WTC11 (cell line): Measurements from ENCODE around the gene PSMD6. TPM values are rescaled to one million over a fixed set of nuclear protein-coding genes. Genes with fewer than 3 reads are reported as not detected.

Experiments
- ATAC-seq: fragments of 200-7000 bp; cut with Tn5 transposase; 2 replicates; pipeline ENCODE4 v1.10.0; 2021; ENCODE audit warnings: mild to moderate bottlenecking, moderate library complexity
- CTCF ChIA-PET: fragments of 300-600 bp; sonication (Branson Sonifier 250); formaldehyde crosslinking; loops from one replicate; lab custom pipeline; 2021; ENCODE audit warnings: antibody characterized with exemption; lab: Charles Lee
- POLR2A ChIA-PET: fragments of 350-600 bp; sonication (Branson Sonifier 250); formaldehyde crosslinking; loops from one replicate; lab custom pipeline; 2021; ENCODE audit warnings: antibody characterized with exemption; lab: Charles Lee
- DNase-seq: peaks from one replicate; pipeline ENCODE4 v3.0.0; 2021; ENCODE audit warnings: low spot score
- H3K27ac Mint-ChIP-seq: 2 replicates; pipeline ENCODE4 v1.8.0; 2021; ENCODE audit warnings: mixed read lengths
- H3K27me3 Mint-ChIP-seq: 2 replicates; pipeline ENCODE4 v1.8.0; 2021; ENCODE audit warnings: low read depth, mild to moderate bottlenecking, moderate library complexity, mixed read lengths
- H3K36me3 Mint-ChIP-seq: 2 replicates; pipeline ENCODE4 v1.8.0; 2021; ENCODE audit warnings: mixed read lengths
- H3K4me1 Mint-ChIP-seq: 2 replicates; pipeline ENCODE4 v1.8.0; 2022; ENCODE audit warnings: mixed read lengths
- H3K4me3 Mint-ChIP-seq: 2 replicates; pipeline ENCODE4 v1.8.0; 2021; ENCODE audit warnings: mild to moderate bottlenecking, moderate library complexity, mixed read lengths
- H3K9me3 Mint-ChIP-seq: 2 replicates; pipeline ENCODE4 v1.8.0; 2021; ENCODE audit warnings: mixed read lengths
- ATF1 ChIP-seq: sonication (generic); formaldehyde crosslinking; IDR thresholded peaks from 2 replicates; pipeline ENCODE4 v1.8.1; 2023; ENCODE audit warnings: mild to moderate bottlenecking, moderate library complexity, missing genetic modification reagents
- FOXJ3 ChIP-seq: sonication (generic); formaldehyde crosslinking; IDR thresholded peaks from 2 replicates; pipeline ENCODE4 v1.9.0; 2021; ENCODE audit warnings: missing genetic modification reagents, mild to moderate bottlenecking, borderline replicate concordance
- FOXK1 ChIP-seq: sonication (generic); formaldehyde crosslinking; IDR thresholded peaks from 2 replicates; pipeline ENCODE4 v1.8.0; 2022; ENCODE audit warnings: mild to moderate bottlenecking, moderate library complexity, missing genetic modification reagents
- GRHL2 ChIP-seq: fragments of 250-450 bp; sonication (Bioruptor Pico); IDR thresholded peaks from 2 replicates; pipeline ENCODE4 v1.8.0; 2022; ENCODE audit warnings: mild to moderate bottlenecking, moderate library complexity; ENCODE audit not compliant: insufficient replicate concordance, severe bottlenecking
- JAZF1 ChIP-seq: fragments of 250-450 bp; sonication (Bioruptor Pico); IDR thresholded peaks from 2 replicates; pipeline ENCODE4 v1.9.0; 2021; ENCODE audit warnings: moderate library complexity, mild to moderate bottlenecking, inconsistent platforms
- OVOL2 ChIP-seq: fragments of 250-450 bp; sonication (Bioruptor Pico); IDR thresholded peaks from 2 replicates; pipeline ENCODE4 v1.9.0; 2021; ENCODE audit warnings: mild to moderate bottlenecking, borderline replicate concordance
- total RNA-seq: library from RNA; stranded (reverse); gene quantifications from 3 replicates; pipeline ENCODE4 v1.2.3, GENCODE V29; 2021
- TF ChIP-seq, protein P1 (sequence below): fragments of 250-450 bp; sonication (Bioruptor Pico); IDR thresholded peaks from 2 replicates; pipeline ENCODE4 v1.8.0; 2021; ENCODE audit warnings: mild to moderate bottlenecking
- TF ChIP-seq, protein P2 (sequence below): fragments of 250-450 bp; sonication (Bioruptor Pico); IDR thresholded peaks from 2 replicates; pipeline ENCODE4 v1.9.0; 2021; ENCODE audit warnings: mild to moderate bottlenecking
- TF ChIP-seq, protein P3 (sequence below): sonication (generic); formaldehyde crosslinking; IDR thresholded peaks from 2 replicates; pipeline ENCODE4 v1.8.0; 2023; ENCODE audit warnings: missing genetic modification reagents, mild to moderate bottlenecking, borderline replicate concordance
- TF ChIP-seq, protein P4 (sequence below): sonication (generic); formaldehyde crosslinking; IDR thresholded peaks from 2 replicates; pipeline ENCODE4 v1.8.0; 2023; ENCODE audit warnings: missing genetic modification reagents
- TF ChIP-seq, protein P5 (sequence below): sonication (generic); formaldehyde crosslinking; IDR thresholded peaks from 2 replicates; pipeline ENCODE4 v1.8.1; 2023; ENCODE audit warnings: mild to moderate bottlenecking, missing genetic modification reagents, borderline replicate concordance

The PSMD6 gene
- total RNA-seq, 1 experiment from 2014 or later, result 105 TPM

DNA sequence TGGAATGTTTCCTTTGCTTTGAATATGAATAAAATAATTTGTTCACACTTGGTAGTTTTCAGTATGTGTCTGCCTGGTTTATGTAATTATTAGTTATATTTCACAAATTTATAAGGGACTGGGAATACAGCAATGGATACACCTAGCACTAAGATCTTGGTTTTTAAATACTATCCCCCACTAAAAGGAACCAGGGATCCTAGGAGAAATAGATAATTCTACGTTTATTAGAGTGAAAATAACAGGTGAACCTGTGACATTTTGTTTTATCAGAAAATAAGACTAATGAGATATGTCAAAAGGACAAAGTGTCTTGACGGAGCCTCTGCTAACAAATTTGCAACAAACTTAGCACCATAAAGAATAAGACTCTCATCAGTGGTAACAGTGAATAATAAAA, 3.4 kb downstream of the PSMD6 start (continued):
- TF ChIP-seq ATF1 (CRISPR knock-in tag), result no peak
- TF ChIP-seq, protein P1, sequence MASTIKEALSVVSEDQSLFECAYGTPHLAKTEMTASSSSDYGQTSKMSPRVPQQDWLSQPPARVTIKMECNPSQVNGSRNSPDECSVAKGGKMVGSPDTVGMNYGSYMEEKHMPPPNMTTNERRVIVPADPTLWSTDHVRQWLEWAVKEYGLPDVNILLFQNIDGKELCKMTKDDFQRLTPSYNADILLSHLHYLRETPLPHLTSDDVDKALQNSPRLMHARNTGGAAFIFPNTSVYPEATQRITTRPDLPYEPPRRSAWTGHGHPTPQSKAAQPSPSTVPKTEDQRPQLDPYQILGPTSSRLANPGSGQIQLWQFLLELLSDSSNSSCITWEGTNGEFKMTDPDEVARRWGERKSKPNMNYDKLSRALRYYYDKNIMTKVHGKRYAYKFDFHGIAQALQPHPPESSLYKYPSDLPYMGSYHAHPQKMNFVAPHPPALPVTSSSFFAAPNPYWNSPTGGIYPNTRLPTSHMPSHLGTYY (CRISPR knock-in tag), result no peak
- TF ChIP-seq, protein P2, sequence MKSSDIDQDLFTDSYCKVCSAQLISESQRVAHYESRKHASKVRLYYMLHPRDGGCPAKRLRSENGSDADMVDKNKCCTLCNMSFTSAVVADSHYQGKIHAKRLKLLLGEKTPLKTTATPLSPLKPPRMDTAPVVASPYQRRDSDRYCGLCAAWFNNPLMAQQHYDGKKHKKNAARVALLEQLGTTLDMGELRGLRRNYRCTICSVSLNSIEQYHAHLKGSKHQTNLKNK (CRISPR knock-in tag), result no peak
- no peak for TF ChIP-seq FOXJ3 (CRISPR knock-in tag)
- TF ChIP-seq, protein P3, sequence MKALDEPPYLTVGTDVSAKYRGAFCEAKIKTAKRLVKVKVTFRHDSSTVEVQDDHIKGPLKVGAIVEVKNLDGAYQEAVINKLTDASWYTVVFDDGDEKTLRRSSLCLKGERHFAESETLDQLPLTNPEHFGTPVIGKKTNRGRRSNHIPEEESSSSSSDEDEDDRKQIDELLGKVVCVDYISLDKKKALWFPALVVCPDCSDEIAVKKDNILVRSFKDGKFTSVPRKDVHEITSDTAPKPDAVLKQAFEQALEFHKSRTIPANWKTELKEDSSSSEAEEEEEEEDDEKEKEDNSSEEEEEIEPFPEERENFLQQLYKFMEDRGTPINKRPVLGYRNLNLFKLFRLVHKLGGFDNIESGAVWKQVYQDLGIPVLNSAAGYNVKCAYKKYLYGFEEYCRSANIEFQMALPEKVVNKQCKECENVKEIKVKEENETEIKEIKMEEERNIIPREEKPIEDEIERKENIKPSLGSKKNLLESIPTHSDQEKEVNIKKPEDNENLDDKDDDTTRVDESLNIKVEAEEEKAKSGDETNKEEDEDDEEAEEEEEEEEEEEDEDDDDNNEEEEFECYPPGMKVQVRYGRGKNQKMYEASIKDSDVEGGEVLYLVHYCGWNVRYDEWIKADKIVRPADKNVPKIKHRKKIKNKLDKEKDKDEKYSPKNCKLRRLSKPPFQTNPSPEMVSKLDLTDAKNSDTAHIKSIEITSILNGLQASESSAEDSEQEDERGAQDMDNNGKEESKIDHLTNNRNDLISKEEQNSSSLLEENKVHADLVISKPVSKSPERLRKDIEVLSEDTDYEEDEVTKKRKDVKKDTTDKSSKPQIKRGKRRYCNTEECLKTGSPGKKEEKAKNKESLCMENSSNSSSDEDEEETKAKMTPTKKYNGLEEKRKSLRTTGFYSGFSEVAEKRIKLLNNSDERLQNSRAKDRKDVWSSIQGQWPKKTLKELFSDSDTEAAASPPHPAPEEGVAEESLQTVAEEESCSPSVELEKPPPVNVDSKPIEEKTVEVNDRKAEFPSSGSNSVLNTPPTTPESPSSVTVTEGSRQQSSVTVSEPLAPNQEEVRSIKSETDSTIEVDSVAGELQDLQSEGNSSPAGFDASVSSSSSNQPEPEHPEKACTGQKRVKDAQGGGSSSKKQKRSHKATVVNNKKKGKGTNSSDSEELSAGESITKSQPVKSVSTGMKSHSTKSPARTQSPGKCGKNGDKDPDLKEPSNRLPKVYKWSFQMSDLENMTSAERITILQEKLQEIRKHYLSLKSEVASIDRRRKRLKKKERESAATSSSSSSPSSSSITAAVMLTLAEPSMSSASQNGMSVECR (CRISPR knock-in tag), result no peak
- TF ChIP-seq JAZF1 (CRISPR knock-in tag), result no peak
- TF ChIP-seq OVOL2 (CRISPR knock-in tag), result no peak
- TF ChIP-seq, protein P4, sequence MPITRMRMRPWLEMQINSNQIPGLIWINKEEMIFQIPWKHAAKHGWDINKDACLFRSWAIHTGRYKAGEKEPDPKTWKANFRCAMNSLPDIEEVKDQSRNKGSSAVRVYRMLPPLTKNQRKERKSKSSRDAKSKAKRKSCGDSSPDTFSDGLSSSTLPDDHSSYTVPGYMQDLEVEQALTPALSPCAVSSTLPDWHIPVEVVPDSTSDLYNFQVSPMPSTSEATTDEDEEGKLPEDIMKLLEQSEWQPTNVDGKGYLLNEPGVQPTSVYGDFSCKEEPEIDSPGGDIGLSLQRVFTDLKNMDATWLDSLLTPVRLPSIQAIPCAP (CRISPR knock-in tag), result no peak
- no peak for TF ChIP-seq GRHL2 (CRISPR knock-in tag)
- no peak for TF ChIP-seq FOXK1 (CRISPR knock-in tag)

DNA sequence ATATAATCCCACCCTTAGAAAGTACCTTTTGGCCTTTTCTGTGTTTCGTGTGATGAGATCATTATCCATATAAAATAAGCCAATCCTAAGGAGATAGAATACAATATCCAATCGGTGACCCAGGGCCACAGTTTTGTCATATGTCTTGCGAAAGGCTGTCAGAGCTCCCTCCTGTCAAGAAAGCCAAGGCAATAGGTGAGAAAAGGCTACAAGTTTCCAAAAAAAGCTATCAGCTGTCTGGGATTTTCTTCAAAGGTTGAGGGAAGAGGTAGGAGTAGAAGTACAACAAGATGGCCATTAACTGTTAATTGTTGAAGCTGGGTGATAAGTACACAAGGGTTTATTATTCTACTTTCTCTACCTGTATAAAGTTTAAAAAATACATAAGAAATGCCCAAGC, 4.0 kb downstream of the PSMD6 start:
- H3K36me3 Mint-ChIP-seq, result peaks cover 60% of the 10 kb centered on the region
- ATAC-seq, result no peak

More for the DNA sequence above, 4.0 kb downstream of the PSMD6 start:
- H3K27ac Mint-ChIP-seq, result no peak overlapping the region
- no peaks in the 10 kb centered on the region for H3K9me3 Mint-ChIP-seq
- H3K4me3 Mint-ChIP-seq, result no peak overlapping the region
- ChIA-PET CTCF (no interaction called here), POLR2A (no interaction called here)
- TF ChIP-seq, protein P5, sequence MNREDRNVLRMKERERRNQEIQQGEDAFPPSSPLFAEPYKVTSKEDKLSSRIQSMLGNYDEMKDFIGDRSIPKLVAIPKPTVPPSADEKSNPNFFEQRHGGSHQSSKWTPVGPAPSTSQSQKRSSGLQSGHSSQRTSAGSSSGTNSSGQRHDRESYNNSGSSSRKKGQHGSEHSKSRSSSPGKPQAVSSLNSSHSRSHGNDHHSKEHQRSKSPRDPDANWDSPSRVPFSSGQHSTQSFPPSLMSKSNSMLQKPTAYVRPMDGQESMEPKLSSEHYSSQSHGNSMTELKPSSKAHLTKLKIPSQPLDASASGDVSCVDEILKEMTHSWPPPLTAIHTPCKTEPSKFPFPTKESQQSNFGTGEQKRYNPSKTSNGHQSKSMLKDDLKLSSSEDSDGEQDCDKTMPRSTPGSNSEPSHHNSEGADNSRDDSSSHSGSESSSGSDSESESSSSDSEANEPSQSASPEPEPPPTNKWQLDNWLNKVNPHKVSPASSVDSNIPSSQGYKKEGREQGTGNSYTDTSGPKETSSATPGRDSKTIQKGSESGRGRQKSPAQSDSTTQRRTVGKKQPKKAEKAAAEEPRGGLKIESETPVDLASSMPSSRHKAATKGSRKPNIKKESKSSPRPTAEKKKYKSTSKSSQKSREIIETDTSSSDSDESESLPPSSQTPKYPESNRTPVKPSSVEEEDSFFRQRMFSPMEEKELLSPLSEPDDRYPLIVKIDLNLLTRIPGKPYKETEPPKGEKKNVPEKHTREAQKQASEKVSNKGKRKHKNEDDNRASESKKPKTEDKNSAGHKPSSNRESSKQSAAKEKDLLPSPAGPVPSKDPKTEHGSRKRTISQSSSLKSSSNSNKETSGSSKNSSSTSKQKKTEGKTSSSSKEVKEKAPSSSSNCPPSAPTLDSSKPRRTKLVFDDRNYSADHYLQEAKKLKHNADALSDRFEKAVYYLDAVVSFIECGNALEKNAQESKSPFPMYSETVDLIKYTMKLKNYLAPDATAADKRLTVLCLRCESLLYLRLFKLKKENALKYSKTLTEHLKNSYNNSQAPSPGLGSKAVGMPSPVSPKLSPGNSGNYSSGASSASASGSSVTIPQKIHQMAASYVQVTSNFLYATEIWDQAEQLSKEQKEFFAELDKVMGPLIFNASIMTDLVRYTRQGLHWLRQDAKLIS (CRISPR knock-in tag), result no peak
- TF ChIP-seq, all 79 proteins: peak for 0
- H3K27me3 Mint-ChIP-seq, result no peaks in the 10 kb centered on the region
- DNase-seq, result no peak
- peaks cover 13% of the 10 kb centered on the region for H3K4me1 Mint-ChIP-seq
